Stimulated activated CD4-positive, alpha-beta T cell treated with anti-CD3 and anti-CD28 coated beads, Interleukin-4, amount 100 ng/mL, for 4 hours (primary cell): ENCODE results near the gene SLN.
"Not testable (repeated sequence)": the region's sequence is repeated elsewhere in the genome, so short reads cannot be mapped to it uniquely, and the experiment has no call there.

Source experiments
- DNase-seq, 2 experiments: peaks; one replicate each; pipeline ENCODE4 v3.0.0-alpha.2; 2020

Gene SLN

DNA sequence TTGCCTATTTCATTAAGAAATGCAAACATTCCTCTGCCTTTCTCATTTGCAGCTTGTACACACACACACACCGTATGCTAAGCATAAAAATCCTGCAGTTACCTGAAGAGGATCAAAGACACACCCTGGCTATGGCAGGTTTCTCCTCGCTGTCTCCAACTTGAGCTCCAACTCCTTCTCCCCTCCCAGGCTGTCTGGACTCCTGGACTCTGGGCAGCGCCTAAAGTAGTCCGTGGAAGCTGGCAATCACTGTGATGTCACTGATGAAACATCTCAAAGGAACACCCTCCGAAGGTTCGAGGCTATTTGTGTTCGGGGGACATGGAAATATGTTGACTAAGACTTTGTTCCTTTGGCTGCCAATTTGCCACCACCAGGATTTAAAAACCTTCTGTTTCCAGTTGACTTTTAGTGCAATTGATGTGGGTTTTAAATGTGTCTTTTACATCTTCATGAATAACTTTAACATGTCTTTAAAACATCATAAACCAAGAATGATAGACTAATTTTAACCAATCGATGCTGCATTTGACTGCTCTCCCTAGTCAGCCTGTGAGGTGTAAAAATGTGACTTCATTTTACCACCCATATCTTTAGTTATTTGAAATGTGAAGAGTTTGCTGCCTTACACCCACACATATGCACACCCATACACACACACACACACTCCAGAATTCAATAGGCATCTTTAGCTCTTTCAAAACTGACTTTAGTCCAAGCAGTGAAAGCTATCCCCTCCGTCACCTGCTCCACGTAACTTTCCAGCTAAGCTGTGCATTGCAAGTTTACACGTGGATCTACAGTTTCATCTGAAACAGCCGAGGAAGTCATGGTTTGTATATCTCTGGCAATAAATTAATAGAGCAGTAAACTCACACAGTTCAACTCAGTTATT lies at the start of gene SLN:
TSS of gene SLN (minus strand) at position 196 of the 895 bp plus-strand sequence.
- DNase-seq: no peak

DNA sequence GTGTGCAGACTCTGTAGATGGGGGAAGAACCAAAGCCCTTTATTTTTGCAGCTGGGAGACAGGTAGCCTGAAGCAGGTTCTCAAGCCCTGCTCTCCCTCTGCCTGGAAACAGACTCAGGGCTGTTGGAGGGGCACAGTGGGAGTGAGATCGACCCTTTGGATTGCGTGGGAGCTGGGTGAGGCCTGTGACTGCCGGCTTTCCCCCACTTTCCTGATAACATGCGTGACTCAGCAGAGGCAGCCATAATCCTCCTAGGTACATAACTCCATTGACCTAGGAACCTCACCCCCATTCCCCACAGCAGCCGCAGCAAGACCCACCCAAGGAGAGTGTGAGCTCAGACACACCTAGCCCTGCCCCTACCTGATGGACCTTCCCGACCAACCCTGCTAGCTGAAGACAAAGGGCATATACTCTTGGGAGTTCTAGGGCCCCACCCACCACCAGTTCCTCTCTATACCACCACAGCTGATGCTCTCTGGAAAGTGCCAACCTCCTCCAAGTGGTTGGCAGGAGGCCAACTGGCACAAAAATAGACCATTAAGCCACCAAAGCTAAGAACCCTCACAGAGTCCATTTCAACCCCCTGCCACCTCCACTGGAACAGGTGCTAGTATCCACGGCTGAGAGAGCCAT lies 47.0 kb upstream of the SLN start:
- DNase-seq: not testable (repeated sequence)

- DNase-seq: no peak
Measured at GRCh38 chr11:107757661-107758060, 45.8 kb upstream of the SLN start.

GRCh38 chr11:107756553-107756952 lies 44.7 kb upstream of the SLN start:
- DNase-seq: no peak

- DNase-seq: no peak
Measured at GRCh38 chr11:107752949-107753822, 41.3 kb upstream of the SLN start.

GRCh38 chr11:107752508-107752907 lies 40.7 kb upstream of the SLN start:
- no peak for DNase-seq

- DNase-seq: no peak
Measured at GRCh38 chr11:107751082-107751481, 39.2 kb upstream of the SLN start.

DNA sequence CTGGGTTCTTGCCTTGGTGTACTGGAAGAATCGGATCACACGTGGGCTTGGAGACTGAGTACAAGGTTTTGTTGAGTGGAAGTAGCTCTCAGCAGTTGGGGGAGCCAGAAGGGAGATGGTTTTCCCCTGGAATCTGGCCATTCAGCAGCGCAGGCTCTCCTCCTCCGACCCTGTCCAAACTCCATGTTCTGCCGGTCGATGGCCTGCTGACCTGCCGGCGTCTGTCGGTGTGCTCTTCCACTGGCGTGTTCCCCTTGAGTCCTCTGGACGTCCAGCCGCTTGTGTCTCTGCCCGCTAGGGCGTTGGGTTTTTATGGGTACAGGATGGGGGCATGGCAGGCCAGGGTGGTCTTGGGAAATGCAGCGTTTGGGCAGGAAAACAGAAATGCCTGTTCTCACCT lies 38.5 kb upstream of the SLN start:
- no peak for DNase-seq

- no peak for DNase-seq
Measured at GRCh38 chr11:107747622-107748021, 35.8 kb upstream of the SLN start.

- no peak for DNase-seq
Measured at GRCh38 chr11:107744736-107745135, 32.9 kb upstream of the SLN start.

- no peak for DNase-seq
Measured at GRCh38 chr11:107743191-107743590, 31.3 kb upstream of the SLN start.

GRCh38 chr11:107741044-107741823 lies 29.4 kb upstream of the SLN start:
- no peak for DNase-seq

- DNase-seq: no peak
Measured at GRCh38 chr11:107740271-107740670, 28.4 kb upstream of the SLN start.

DNA sequence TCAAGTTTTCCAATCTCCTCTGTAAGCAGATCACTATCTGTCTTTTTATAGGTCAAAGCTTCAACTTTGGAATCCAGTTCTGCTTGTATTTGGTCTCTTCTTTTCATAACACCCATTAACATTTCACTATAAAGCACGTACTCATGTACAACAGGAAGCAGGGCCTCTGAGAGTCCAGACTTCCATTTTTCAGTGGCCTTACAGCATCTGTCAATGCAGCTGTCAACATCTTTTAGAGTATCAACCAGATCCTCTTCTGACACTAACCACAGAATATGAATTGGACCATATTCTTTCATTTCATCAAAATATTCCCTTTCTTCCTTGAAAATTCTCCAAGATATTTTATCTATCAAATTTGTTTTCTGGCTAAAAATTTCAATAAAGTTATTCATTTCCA lies 24.7 kb upstream of the SLN start:
- no peak for DNase-seq

DNA sequence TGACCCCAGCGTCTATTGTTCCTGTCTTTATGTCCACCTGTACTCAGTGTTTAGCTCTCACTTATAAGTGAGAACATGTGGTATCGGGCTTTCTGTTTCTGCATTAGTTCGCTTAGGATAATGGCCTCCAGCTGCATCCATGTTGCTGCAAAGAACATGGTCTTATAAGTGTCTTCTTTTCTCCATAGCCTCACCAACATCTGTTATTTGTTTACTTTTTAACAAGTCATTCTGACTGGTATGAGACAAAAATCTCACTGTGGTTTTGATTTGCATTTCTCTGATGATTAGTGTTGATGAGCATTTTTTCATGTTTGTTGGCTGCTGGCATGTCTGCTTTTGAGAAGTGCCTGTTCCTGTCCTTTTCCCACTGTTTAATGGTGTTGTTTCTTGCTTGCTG lies 21.7 kb upstream of the SLN start:
- DNase-seq: no peak

- no peak for DNase-seq
Measured at GRCh38 chr11:107732689-107733051, 20.8 kb upstream of the SLN start.

- no peak for DNase-seq
Measured at GRCh38 chr11:107731941-107732688, 20.3 kb upstream of the SLN start.

DNA sequence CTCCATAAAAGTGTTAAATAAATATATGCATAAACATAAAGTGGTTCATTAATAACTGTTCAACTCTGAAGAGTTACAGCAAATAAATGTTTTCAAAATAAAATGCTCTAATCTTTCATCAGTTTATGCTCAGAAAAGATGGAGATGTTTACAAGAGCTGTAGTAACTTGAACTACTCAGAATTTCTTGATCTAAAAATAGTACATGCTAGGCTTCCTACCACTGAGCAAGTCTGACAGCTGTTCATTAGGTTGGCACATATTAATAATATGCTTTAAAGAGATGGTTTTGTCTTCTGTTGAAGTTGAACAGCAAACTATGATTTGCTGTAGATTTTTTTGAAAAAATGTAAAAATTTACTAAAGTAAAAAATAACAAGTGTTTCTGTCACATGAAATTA lies 10.8 kb upstream of the SLN start:
- no peak for DNase-seq

- no peak for DNase-seq
Measured at GRCh38 chr11:107721207-107721606, 9.4 kb upstream of the SLN start.

- DNase-seq: no peak
Measured at GRCh38 chr11:107720303-107720774, 8.5 kb upstream of the SLN start.

- no peak for DNase-seq
Measured at GRCh38 chr11:107719557-107720302, 7.9 kb upstream of the SLN start.
